GM18861 (cell line): Measurements from ENCODE around the gene CPED1.
"Not testable (repeated sequence)": the region's sequence is repeated elsewhere in the genome, so short reads cannot be mapped to it uniquely, and the experiment has no call there.

ENCODE experiments used
- ATAC-seq: cut with Tn5 transposase; IDR thresholded peaks from one replicate; pipeline ENCODE4 v1.9.1; 2021; ENCODE audit not compliant: unreplicated experiment

The CPED1 gene

GRCh38 chr7:120996333-120996987 lies 7.9 kb downstream of the CPED1 start:
- ATAC-seq = peak; percentile 45

GRCh38 chr7:120996988-120997345 lies 8.5 kb downstream of the CPED1 start:
- ATAC-seq = no peak

- no peak for ATAC-seq
Observed at GRCh38 chr7:120997882-120998474, 9.5 kb downstream of the CPED1 start.

GRCh38 chr7:120998520-120998919 lies 10.0 kb downstream of the CPED1 start:
- no peak for ATAC-seq

- ATAC-seq = no peak
Observed at GRCh38 chr7:120998996-120999565, 10.6 kb downstream of the CPED1 start.

GRCh38 chr7:121000081-121000983 lies 11.8 kb downstream of the CPED1 start:
- no peak for ATAC-seq

- no peak for ATAC-seq
Observed at GRCh38 chr7:121001234-121001906, 12.9 kb downstream of the CPED1 start.

- ATAC-seq = no peak
Observed at GRCh38 chr7:121002048-121002756, 13.7 kb downstream of the CPED1 start.

- ATAC-seq = no peak
Observed at GRCh38 chr7:121002757-121003200, 14.3 kb downstream of the CPED1 start.

- no peak for ATAC-seq
Observed at GRCh38 chr7:121003986-121004685, 15.6 kb downstream of the CPED1 start.

- ATAC-seq = not testable (repeated sequence)
Observed at GRCh38 chr7:121005058-121005457, 16.5 kb downstream of the CPED1 start.

GRCh38 chr7:121005996-121006584 lies 17.6 kb downstream of the CPED1 start:
- no peak for ATAC-seq

- no peak for ATAC-seq
Observed at GRCh38 chr7:121006711-121007315, 18.3 kb downstream of the CPED1 start.

GRCh38 chr7:121008816-121009215 lies 20.3 kb downstream of the CPED1 start:
- ATAC-seq = no peak

- ATAC-seq = no peak
Observed at GRCh38 chr7:121011401-121011800, 22.9 kb downstream of the CPED1 start.

- no peak for ATAC-seq
Observed at GRCh38 chr7:121012170-121012874, 23.8 kb downstream of the CPED1 start.

- no peak for ATAC-seq
Observed at GRCh38 chr7:121012919-121013318, 24.4 kb downstream of the CPED1 start.

GRCh38 chr7:121015560-121015959 lies 27.0 kb downstream of the CPED1 start:
- ATAC-seq = no peak
